Neural cell (in vitro differentiated cells): ENCODE data around the gene LARGE1. TPM values are rescaled to one million over a fixed set of nuclear protein-coding genes. Genes with fewer than 3 reads are reported as not detected.

Source experiments
- H2AFZ ChIP-seq: fragments of 200-600, 300-800 bp; sonication (generic), shearing (Covaris generic); 2 replicates; pipeline ENCODE4 v1.6.0; 2014; ENCODE audit warnings: low read depth, mild to moderate bottlenecking, antibody characterized with exemption, low read length, moderate library complexity
- H3F3A ChIP-seq: fragments of 200-600 bp; shearing (Covaris generic); 2 replicates; pipeline ENCODE4 v1.6.1; 2016; ENCODE audit warnings: mild to moderate bottlenecking, moderate library complexity, mixed read lengths, antibody characterized with exemption, low read length; ENCODE audit not compliant: insufficient read depth, poor library complexity, severe bottlenecking
- H3K27ac ChIP-seq: fragments of 200-600, 300-800 bp; sonication (generic), shearing (Covaris generic); 2 replicates; pipeline ENCODE4 v1.5.1; 2014; ENCODE audit warnings: mild to moderate bottlenecking, low read length, moderate library complexity
- H3K27me3 ChIP-seq: fragments of 300-800, 200-600 bp; sonication (generic), shearing (Covaris generic); 2 replicates; pipeline ENCODE4 v1.6.0; 2014; ENCODE audit warnings: mild to moderate bottlenecking, low read depth, low read length, moderate library complexity; ENCODE audit not compliant: insufficient read depth
- H3K36me3 ChIP-seq: fragments of 300-800, 200-600 bp; sonication (generic), shearing (Covaris generic); 2 replicates; pipeline ENCODE4 v1.5.1; 2014; ENCODE audit warnings: mild to moderate bottlenecking, antibody characterized with exemption, low read length, moderate library complexity; ENCODE audit not compliant: insufficient read depth
- H3K4me2 ChIP-seq: fragments of 300-800, 200-600 bp; sonication (generic), shearing (Covaris generic); 2 replicates; pipeline ENCODE4 v1.6.0; 2014; ENCODE audit warnings: mild to moderate bottlenecking, low read length
- H3K4me3 ChIP-seq: fragments of 300-800, 200-600 bp; sonication (generic), shearing (Covaris generic); 2 replicates; pipeline ENCODE4 v1.5.1; 2014; ENCODE audit warnings: mild to moderate bottlenecking, low read length, moderate library complexity
- H3K79me2 ChIP-seq: fragments of 200-600 bp; shearing (Covaris generic); replicated peaks from 2 replicates; pipeline ENCODE4 v1.6.0; 2014; ENCODE audit warnings: mild to moderate bottlenecking, low read length, moderate library complexity; ENCODE audit not compliant: insufficient read depth
- H3K9ac ChIP-seq: fragments of 300-800, 200-600 bp; sonication (generic), shearing (Covaris generic); 2 replicates; pipeline ENCODE4 v1.6.1; 2016; ENCODE audit warnings: mild to moderate bottlenecking, low read length, mixed read lengths
- H3K9me2 ChIP-seq: fragments of 200-600 bp; shearing (Covaris generic); 2 replicates; pipeline ENCODE4 v1.6.1; 2016; ENCODE audit warnings: mild to moderate bottlenecking, low read length, mixed read lengths; ENCODE audit not compliant: insufficient read depth
- H3K9me3 ChIP-seq: fragments of 200-600, 300-800 bp; sonication (generic), shearing (Covaris generic); 2 replicates; pipeline ENCODE4 v1.6.1; 2016; ENCODE audit warnings: mild to moderate bottlenecking, mixed run types, low read length, moderate library complexity, mixed read lengths
- H4K20me1 ChIP-seq: fragments of 200-600 bp; shearing (Covaris generic); 2 replicates; pipeline ENCODE4 v1.6.1; 2016; ENCODE audit warnings: mild to moderate bottlenecking, mixed run types; ENCODE audit not compliant: insufficient read depth
- EP300 ChIP-seq: fragments of 450-650 bp; conservative IDR thresholded peaks from 2 replicates; pipeline ENCODE4 v1.6.1; 2014; ENCODE audit warnings: antibody characterized with exemption, mild to moderate bottlenecking, moderate library complexity; ENCODE audit not compliant: poor library complexity, severe bottlenecking
- EZH2 ChIP-seq: fragments of 200-600, 300-800 bp; shearing (Covaris generic), sonication (generic); IDR thresholded peaks from 2 replicates; pipeline ENCODE4 v1.6.1; 2014; ENCODE audit warnings: antibody characterized with exemption, low read length, borderline replicate concordance, mild to moderate bottlenecking; ENCODE audit not compliant: insufficient read depth, poor library complexity, severe bottlenecking
- MXI1 ChIP-seq: fragments of 450-650 bp; conservative IDR thresholded peaks from 2 replicates; pipeline ENCODE4 v1.6.1; 2014; ENCODE audit warnings: antibody characterized with exemption, mild to moderate bottlenecking; ENCODE audit not compliant: poor library complexity, severe bottlenecking
- POLR2AphosphoS5 ChIP-seq: IDR thresholded peaks from 2 replicates; pipeline ENCODE4 v1.6.1; 2012
- RAD21 ChIP-seq: fragments of 450-650 bp; conservative IDR thresholded peaks from 2 replicates; pipeline ENCODE4 v1.6.1; 2014; ENCODE audit warnings: antibody characterized with exemption, mild to moderate bottlenecking, moderate library complexity
- SMC3 ChIP-seq: fragments of 450-650 bp; conservative IDR thresholded peaks from 2 replicates; pipeline ENCODE4 v1.6.1; 2014; ENCODE audit warnings: antibody characterized with exemption, mild to moderate bottlenecking, moderate library complexity; ENCODE audit not compliant: poor library complexity
- TAF1 ChIP-seq: IDR thresholded peaks from 2 replicates; pipeline ENCODE4 v1.6.1; 2012; ENCODE audit warnings: low read depth
- polyA plus RNA-seq: library from polyadenylated mRNA; depleted of rRNA; stranded (reverse); fragments of >200 nt; gene quantifications from 2 replicates; pipeline ENCODE4 v1.2.3, GENCODE V29; 2014
- TF ChIP-seq, protein P1 (sequence below): IDR thresholded peaks from 2 replicates; pipeline ENCODE4 v1.6.1; 2012; ENCODE audit warnings: borderline replicate concordance
- TF ChIP-seq, protein P2 (sequence below): fragments of 450-650 bp; IDR thresholded peaks from 2 replicates; pipeline ENCODE4 v1.5.1; 2014; ENCODE audit warnings: antibody characterized with exemption, mild to moderate bottlenecking, moderate library complexity; ENCODE audit not compliant: poor library complexity, severe bottlenecking

LARGE1 gene
- polyA plus RNA-seq, 1 donor from 2014 or later: 27.5 TPM

DNA sequence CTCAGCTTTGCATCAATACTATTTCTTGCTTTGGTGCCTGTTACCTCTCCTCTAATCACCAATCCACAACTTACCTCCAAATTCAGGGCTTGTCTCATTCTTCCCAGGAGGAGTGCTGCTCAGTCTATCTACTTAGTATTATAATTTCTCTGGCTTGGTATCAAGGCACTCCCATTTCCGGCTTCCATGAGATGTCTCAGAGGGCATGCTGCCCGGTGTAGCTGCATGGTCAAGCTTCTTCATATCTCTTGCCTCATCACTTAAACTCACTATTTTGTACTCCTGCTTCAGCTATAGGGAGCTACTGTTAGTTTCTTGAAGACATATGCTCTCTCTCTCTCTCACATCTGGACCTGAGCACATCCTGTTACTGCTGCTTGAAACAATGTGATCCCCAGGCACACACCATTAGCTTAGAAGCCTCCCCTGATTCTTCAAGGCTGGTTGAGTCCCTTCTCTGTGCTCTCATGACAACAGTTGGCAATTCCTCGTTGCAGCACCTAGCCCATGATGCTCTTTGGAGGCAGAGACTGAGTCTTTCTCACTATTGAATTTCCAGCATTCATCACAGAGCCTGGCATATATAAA lies 679.3 kb downstream of the LARGE1 start:
- peaks cover 3% of the 10 kb centered on the region for H3K9me3 ChIP-seq
- H3K27ac ChIP-seq: no peak overlapping the region
- H2AFZ ChIP-seq: no peak overlapping the region
- H3F3A ChIP-seq: no peaks in the 10 kb centered on the region
- no peaks in the 10 kb centered on the region for H3K9me2 ChIP-seq
- H3K79me2 ChIP-seq: no peaks in the 10 kb centered on the region
- no peak overlapping the region for H3K4me2 ChIP-seq
- H3K4me3 ChIP-seq: no peak overlapping the region
- H3K36me3 ChIP-seq: no peaks in the 10 kb centered on the region
- no peak for TF ChIP-seq SMC3
- TF ChIP-seq, protein P1, sequence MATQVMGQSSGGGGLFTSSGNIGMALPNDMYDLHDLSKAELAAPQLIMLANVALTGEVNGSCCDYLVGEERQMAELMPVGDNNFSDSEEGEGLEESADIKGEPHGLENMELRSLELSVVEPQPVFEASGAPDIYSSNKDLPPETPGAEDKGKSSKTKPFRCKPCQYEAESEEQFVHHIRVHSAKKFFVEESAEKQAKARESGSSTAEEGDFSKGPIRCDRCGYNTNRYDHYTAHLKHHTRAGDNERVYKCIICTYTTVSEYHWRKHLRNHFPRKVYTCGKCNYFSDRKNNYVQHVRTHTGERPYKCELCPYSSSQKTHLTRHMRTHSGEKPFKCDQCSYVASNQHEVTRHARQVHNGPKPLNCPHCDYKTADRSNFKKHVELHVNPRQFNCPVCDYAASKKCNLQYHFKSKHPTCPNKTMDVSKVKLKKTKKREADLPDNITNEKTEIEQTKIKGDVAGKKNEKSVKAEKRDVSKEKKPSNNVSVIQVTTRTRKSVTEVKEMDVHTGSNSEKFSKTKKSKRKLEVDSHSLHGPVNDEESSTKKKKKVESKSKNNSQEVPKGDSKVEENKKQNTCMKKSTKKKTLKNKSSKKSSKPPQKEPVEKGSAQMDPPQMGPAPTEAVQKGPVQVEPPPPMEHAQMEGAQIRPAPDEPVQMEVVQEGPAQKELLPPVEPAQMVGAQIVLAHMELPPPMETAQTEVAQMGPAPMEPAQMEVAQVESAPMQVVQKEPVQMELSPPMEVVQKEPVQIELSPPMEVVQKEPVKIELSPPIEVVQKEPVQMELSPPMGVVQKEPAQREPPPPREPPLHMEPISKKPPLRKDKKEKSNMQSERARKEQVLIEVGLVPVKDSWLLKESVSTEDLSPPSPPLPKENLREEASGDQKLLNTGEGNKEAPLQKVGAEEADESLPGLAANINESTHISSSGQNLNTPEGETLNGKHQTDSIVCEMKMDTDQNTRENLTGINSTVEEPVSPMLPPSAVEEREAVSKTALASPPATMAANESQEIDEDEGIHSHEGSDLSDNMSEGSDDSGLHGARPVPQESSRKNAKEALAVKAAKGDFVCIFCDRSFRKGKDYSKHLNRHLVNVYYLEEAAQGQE: no peak
- no peak for TF ChIP-seq TAF1
- TF ChIP-seq, protein P2, sequence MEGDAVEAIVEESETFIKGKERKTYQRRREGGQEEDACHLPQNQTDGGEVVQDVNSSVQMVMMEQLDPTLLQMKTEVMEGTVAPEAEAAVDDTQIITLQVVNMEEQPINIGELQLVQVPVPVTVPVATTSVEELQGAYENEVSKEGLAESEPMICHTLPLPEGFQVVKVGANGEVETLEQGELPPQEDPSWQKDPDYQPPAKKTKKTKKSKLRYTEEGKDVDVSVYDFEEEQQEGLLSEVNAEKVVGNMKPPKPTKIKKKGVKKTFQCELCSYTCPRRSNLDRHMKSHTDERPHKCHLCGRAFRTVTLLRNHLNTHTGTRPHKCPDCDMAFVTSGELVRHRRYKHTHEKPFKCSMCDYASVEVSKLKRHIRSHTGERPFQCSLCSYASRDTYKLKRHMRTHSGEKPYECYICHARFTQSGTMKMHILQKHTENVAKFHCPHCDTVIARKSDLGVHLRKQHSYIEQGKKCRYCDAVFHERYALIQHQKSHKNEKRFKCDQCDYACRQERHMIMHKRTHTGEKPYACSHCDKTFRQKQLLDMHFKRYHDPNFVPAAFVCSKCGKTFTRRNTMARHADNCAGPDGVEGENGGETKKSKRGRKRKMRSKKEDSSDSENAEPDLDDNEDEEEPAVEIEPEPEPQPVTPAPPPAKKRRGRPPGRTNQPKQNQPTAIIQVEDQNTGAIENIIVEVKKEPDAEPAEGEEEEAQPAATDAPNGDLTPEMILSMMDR: no peak
- no peak for TF ChIP-seq RAD21
- no peak for TF ChIP-seq POLR2AphosphoS5
- TF ChIP-seq EZH2: no peak
- no peak for TF ChIP-seq MXI1
- TF ChIP-seq EP300: no peak
- no peaks in the 10 kb centered on the region for H3K27me3 ChIP-seq
- no peaks in the 10 kb centered on the region for H4K20me1 ChIP-seq
- no peak overlapping the region for H3K9ac ChIP-seq

DNA sequence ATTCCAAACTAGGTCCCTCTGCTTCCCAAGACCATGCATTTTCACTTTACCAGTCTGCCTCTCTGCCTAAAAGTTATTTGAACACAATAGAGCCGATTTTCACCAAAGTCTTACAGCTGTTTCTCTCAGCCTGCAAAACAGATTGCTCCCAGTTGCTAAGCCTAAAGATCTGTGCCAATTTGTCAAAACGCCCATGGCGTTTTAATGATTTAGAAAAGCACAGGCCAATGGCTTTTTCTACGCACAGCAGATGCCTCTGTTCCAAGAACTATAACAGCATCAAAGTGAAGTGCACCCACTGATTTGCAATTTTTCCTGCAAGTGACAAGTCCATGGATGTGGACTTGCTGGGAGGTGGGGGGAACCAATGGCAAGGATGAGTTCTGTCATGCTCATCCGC lies 688.2 kb downstream of the LARGE1 start:
- Histone ChIP-seq H2AFZ (no peak overlapping the region), H4K20me1 (no peaks in the 10 kb centered on the region), H3K36me3 (no peaks in the 10 kb centered on the region), H3K27me3 (no peaks in the 10 kb centered on the region), H3K9ac (no peak overlapping the region), H3K79me2 (no peaks in the 10 kb centered on the region), H3K4me2 (no peak overlapping the region), H3F3A (no peaks in the 10 kb centered on the region), H3K4me3 (no peak overlapping the region), H3K9me2 (no peaks in the 10 kb centered on the region), H3K27ac (no peak overlapping the region), H3K9me3 (peaks cover 16% of the 10 kb centered on the region)
- TF ChIP-seq MXI1: no peak

DNA sequence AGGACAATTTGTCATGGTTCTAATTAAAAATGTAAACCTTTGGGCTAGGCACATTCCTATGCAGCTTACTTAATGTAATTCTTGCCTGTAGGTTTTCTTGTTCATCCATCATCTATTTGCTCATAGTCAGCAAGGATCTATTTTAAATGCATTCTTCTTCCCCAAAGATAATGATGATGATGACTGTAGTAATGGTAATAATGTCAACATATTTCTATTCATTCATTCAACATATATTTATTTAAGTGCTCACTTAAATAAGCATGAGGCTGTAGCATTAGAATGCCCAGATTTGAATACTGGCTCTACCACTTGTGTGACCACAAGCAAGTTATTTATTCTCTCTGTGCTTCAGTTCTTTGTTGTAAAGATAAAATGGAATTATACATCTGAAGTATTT lies 692.5 kb downstream of the LARGE1 start:
- H3K27me3 ChIP-seq: no peaks in the 10 kb centered on the region
- no peaks in the 10 kb centered on the region for H3K79me2 ChIP-seq
- H3K9ac ChIP-seq: no peak overlapping the region
- H3K9me3 ChIP-seq: peaks cover 17% of the 10 kb centered on the region
- H3K4me2 ChIP-seq: no peak overlapping the region
- H4K20me1 ChIP-seq: no peaks in the 10 kb centered on the region
- H3K9me2 ChIP-seq: no peaks in the 10 kb centered on the region
- no peak overlapping the region for H3K4me3 ChIP-seq
- H2AFZ ChIP-seq: no peak overlapping the region
- no peak overlapping the region for H3K27ac ChIP-seq
- TF ChIP-seq TAF1 (no peak), MXI1 (no peak), RAD21 (no peak), EP300 (no peak), SMC3 (no peak), EZH2 (no peak), POLR2AphosphoS5 (no peak)
- TF ChIP-seq, protein P1: no peak
- TF ChIP-seq, protein P2: no peak
- H3K36me3 ChIP-seq: no peaks in the 10 kb centered on the region
- H3F3A ChIP-seq: no peaks in the 10 kb centered on the region
